B cell (primary cell): ENCODE data around the gene HJV. TPM values are rescaled to one million over a fixed set of nuclear protein-coding genes. Genes with fewer than 3 reads are reported as not detected.

Experiments
- ATAC-seq: fragments of 200-7000 bp; cut with Tn5 transposase; one replicate; pipeline ENCODE4 v1.10.0; 2021; ENCODE audit warnings: low read depth, mild to moderate bottlenecking, moderate number of reproducible peaks, moderate library complexity
- CTCF ChIA-PET: fragments of 350-600 bp; sonication (Branson Sonifier 250); formaldehyde crosslinking; loops from one replicate; lab custom pipeline; 2021; ENCODE audit warnings: antibody characterized with exemption, inconsistent platforms; lab: Charles Lee
- POLR2A ChIA-PET: fragments of 350-600 bp; sonication (Branson Sonifier 250); formaldehyde crosslinking; loops from one replicate; lab custom pipeline; 2021; ENCODE audit warnings: antibody characterized with exemption; lab: Charles Lee
- DNase-seq: peaks from one replicate; pipeline ENCODE4 v3.0.0; 2013
- H2AFZ ChIP-seq: 2 replicates; pipeline ENCODE4 v1.6.1; 2012; ENCODE audit warnings: mild to moderate bottlenecking, low read depth, low read length; ENCODE audit not compliant: insufficient read depth, poor library complexity, severe bottlenecking
- H3K27ac ChIP-seq, 2 donors: 1 replicate in 1 of 2; 2 replicates in 1 of 2; pipeline ENCODE4 v1.5.1; 2012 to 2013; ENCODE audit warnings: low read length in 2 of 2, mild to moderate bottlenecking in 2 of 2, moderate library complexity in 1 of 2
- H3K27me3 ChIP-seq, 4 experiments: fragments of 200-600 bp in 1 of 4; sonication (generic) in 1 of 4; replicated peaks in 1 of 4; 1 replicate in 2 of 4; 2 replicates in 2 of 4; pipeline versions ENCODE4 v1.6.1 to v1.7.0; 2013 to 2016; ENCODE audit warnings: low read length in 3 of 4, mild to moderate bottlenecking in 2 of 4, mixed read lengths in 1 of 4, moderate library complexity in 1 of 4; ENCODE audit not compliant: insufficient read depth in 4 of 4, control insufficient read depth in 3 of 4; ENCODE audit errors: control extremely low read depth in 1 of 4
- H3K36me3 ChIP-seq, 2 experiments: replicated peaks in 1 of 2; 1 replicate in 1 of 2; 2 replicates in 1 of 2; pipeline versions ENCODE4 v1.6.1 to v1.7.1; 2013; ENCODE audit warnings: low read length in 1 of 2; ENCODE audit not compliant: insufficient read depth in 2 of 2, control insufficient read depth in 1 of 2; ENCODE audit errors: control extremely low read depth in 1 of 2, extremely low read depth in 1 of 2
- H3K4me1 ChIP-seq, 2 donors: fragments of 200-600 bp in 1 of 2; sonication (generic) in 1 of 2; 1 replicate in 1 of 2; 2 replicates in 1 of 2; pipeline versions ENCODE4 v1.5.1 to v1.6.1; 2013 to 2017; ENCODE audit warnings: low read length in 2 of 2; ENCODE audit not compliant: control insufficient read depth in 2 of 2, insufficient read depth in 2 of 2
- H3K4me2 ChIP-seq: replicated peaks from 2 replicates; pipeline ENCODE3; 2012; ENCODE audit warnings: mild to moderate bottlenecking, low read depth, low read length; ENCODE audit not compliant: poor library complexity, severe bottlenecking
- H3K4me3 ChIP-seq, 5 experiments: fragments of 200-600 bp in 1 of 5; sonication (generic) in 1 of 5; 1 replicate in 3 of 5; 2 replicates in 2 of 5; pipeline versions ENCODE4 v1.5.1 to v1.7.0; 2011 to 2016; ENCODE audit warnings: low read length in 4 of 5, mild to moderate bottlenecking in 4 of 5, low read depth in 2 of 5, control low read depth in 1 of 5, moderate library complexity in 1 of 5; ENCODE audit not compliant: insufficient read depth in 1 of 5; ENCODE audit errors: control extremely low read depth in 1 of 5, extremely low read depth in 1 of 5
- H3K79me2 ChIP-seq: fragments of 200-600 bp; sonication (generic); one replicate; pipeline ENCODE4 v1.6.0; 2016; ENCODE audit warnings: low read length; ENCODE audit not compliant: control insufficient read depth, insufficient read depth
- H3K9ac ChIP-seq: fragments of 200-600 bp; sonication (generic); 2 replicates; pipeline ENCODE4 v1.6.1; 2017; ENCODE audit warnings: mild to moderate bottlenecking, low read length, moderate library complexity
- H3K9me3 ChIP-seq, 3 donors: one replicate each; pipeline versions ENCODE4 v1.6.1 to v1.7.1; 2013; ENCODE audit warnings: low read length in 2 of 3; ENCODE audit not compliant: control insufficient read depth in 2 of 3, insufficient read depth in 1 of 3; ENCODE audit errors: control extremely low read depth in 1 of 3
- H4K20me1 ChIP-seq: 2 replicates; pipeline ENCODE4 v1.6.0; 2012; ENCODE audit warnings: mild to moderate bottlenecking, low read length; ENCODE audit not compliant: insufficient read depth, control insufficient read depth, poor library complexity, severe bottlenecking
- H3K27ac Mint-ChIP-seq: one replicate; pipeline ENCODE4 v1.8.0; 2021; ENCODE audit warnings: mixed read lengths
- H3K27me3 Mint-ChIP-seq: one replicate; pipeline ENCODE4 v1.8.0; 2021; ENCODE audit warnings: mixed read lengths
- H3K4me1 Mint-ChIP-seq: one replicate; pipeline ENCODE4 v1.8.0; 2021; ENCODE audit warnings: mixed read lengths
- H3K4me3 Mint-ChIP-seq: one replicate; pipeline ENCODE4 v1.8.0; 2021; ENCODE audit warnings: mixed read lengths
- H3K9me3 Mint-ChIP-seq: one replicate; pipeline ENCODE4 v1.8.0; 2022; ENCODE audit warnings: mixed read lengths; ENCODE audit not compliant: insufficient read depth
- CTCF ChIP-seq: fragments of 200-600 bp; IDR thresholded peaks from one replicate; pipeline ENCODE4 v1.8.0; 2022; ENCODE audit warnings: antibody characterized with exemption, mild to moderate bottlenecking
- EZH2 ChIP-seq: IDR thresholded peaks from 2 replicates; pipeline ENCODE4 v1.6.1; 2012; ENCODE audit warnings: borderline replicate concordance, low read depth, mild to moderate bottlenecking, moderate library complexity, low read length; ENCODE audit not compliant: insufficient read depth, poor library complexity, severe bottlenecking
- WGBS: methylation state at CpG from one replicate; pipeline ENCODE4 v1.1.5; 2013; ENCODE audit warnings: missing lambda C conversion rate; ENCODE audit not compliant: insufficient coverage; 5-methylcytosine and 5-hydroxymethylcytosine counted together
- intact Hi-C: fragments of 100-400 bp; cut with micrococcal nuclease; formaldehyde crosslinking; loops from one replicate; pipeline ENCODE4 v1.10.0; 2022
- polyA plus RNA-seq: library from polyadenylated mRNA; depleted of rRNA; stranded (reverse); fragments of >200 nt; gene quantifications from 2 replicates; pipeline ENCODE4 v1.2.3, GENCODE V29; 2012
- total RNA-seq, 2 donors: library from RNA; stranded (reverse); fragments of 120-200 nt in 1 of 2; gene quantifications; 1 replicate in 1 of 2; 2 replicates in 1 of 2; pipeline versions ENCODE4 v1.2.3 to v1.2.4, GENCODE V29; 2013 to 2022

The HJV gene
- total and polyA plus RNA-seq, 2 donors (not counting 1 experiment from before 2014, with no cell fraction given) = not detected

GRCh38 chr1:146046664-146047063 lies 25.1 kb upstream of the HJV start:
- no peaks in the 10 kb centered on the region for H3K27me3 ChIP-seq
- Mint-ChIP-seq H3K4me3 (no peak overlapping the region), H3K4me1 (peaks cover 11% of the 10 kb centered on the region), H3K9me3 (no peaks in the 10 kb centered on the region), H3K27me3 (no peaks in the 10 kb centered on the region), H3K27ac (no peak overlapping the region)
- H3K4me1 ChIP-seq = peaks cover 3% of the 10 kb centered on the region in 2 donors
- H3K36me3 ChIP-seq = no peaks in the 10 kb centered on the region
- no peak for TF ChIP-seq CTCF
- TF ChIP-seq EZH2 = no peak
- DNase-seq (no peak), ATAC-seq (no peak)
- no peak overlapping the region for H3K9ac ChIP-seq
- CTCF ChIA-PET = interaction anchor here (0.8 to 1.6 kb wide), 4 partner anchors 12 to 67 kb away, joined by 3 to 6 read pairs (median 4); no protein-coding TSS in a partner anchor
- no peaks in the 10 kb centered on the region for H4K20me1 ChIP-seq
- H2AFZ ChIP-seq = no peak overlapping the region
- intact Hi-C loops = no loop called here
- POLR2A ChIA-PET = no interaction called here
- no peaks in the 10 kb centered on the region for H3K79me2 ChIP-seq
- H3K4me2 ChIP-seq = no peak overlapping the region
- no peak overlapping the region for H3K4me3 ChIP-seq
- H3K9me3 ChIP-seq = no peaks in the 10 kb centered on the region
- H3K27ac ChIP-seq = no peak overlapping the region
- 80% methylated on average over 1 of the region's 1 CpG for WGBS

GRCh38 chr1:146039844-146040194 lies 18.3 kb upstream of the HJV start:
- peaks cover 20 to 24% of the 10 kb centered on the region in 2 donors for H3K4me1 ChIP-seq

More at GRCh38 chr1:146039844-146040194, 18.3 kb upstream of the HJV start:
- H4K20me1 ChIP-seq = no peaks in the 10 kb centered on the region
- TF ChIP-seq CTCF (no peak), EZH2 (no peak)
- Mint-ChIP-seq H3K27ac (peak overlapping the region; percentile 51), H3K4me1 (peaks cover 31% of the 10 kb centered on the region), H3K9me3 (no peaks in the 10 kb centered on the region), H3K4me3 (peak overlapping the region; percentile 10), H3K27me3 (no peaks in the 10 kb centered on the region)
- H3K9ac ChIP-seq = no peak overlapping the region
- H2AFZ ChIP-seq = no peak overlapping the region
- 75% methylated on average over 9 of the region's 9 CpGs for WGBS
- intact Hi-C loops = no loop called here
- no peak overlapping the region for H3K4me2 ChIP-seq
- H3K36me3 ChIP-seq = no peaks in the 10 kb centered on the region
- ATAC-seq (no peak), DNase-seq (no peak)
- ChIA-PET CTCF (interaction anchor here (0.7 to 8.8 kb wide), 5 partner anchors 8 to 194 kb away, joined by 3 to 60 read pairs (median 6); partner anchors contain the start of gene NUDT17), POLR2A (interaction anchor here (1.0 to 3.8 kb wide), 2 partner anchors 12 to 121 kb away, joined by 3 to 24 read pairs; partner anchors contain the start of gene PEX11B)
- no peaks in the 10 kb centered on the region for H3K27me3 ChIP-seq
- H3K27ac ChIP-seq = no peak overlapping the region
- no peaks in the 10 kb centered on the region for H3K9me3 ChIP-seq
- H3K4me3 ChIP-seq = no peak overlapping the region
- H3K79me2 ChIP-seq = no peaks in the 10 kb centered on the region
